Esophagus squamous epithelium (tissue), 5 donors: ENCODE results near the gene LMF1. TPM values are rescaled to one million over a fixed set of nuclear protein-coding genes. Genes with fewer than 3 reads are reported as not detected.

Experiments used
- DNase-seq: peaks from one replicate; lab custom pipeline; 2025; lab: John Stamatoyannopoulos, UW
- H3K27ac ChIP-seq, 4 donors: fragments of 200-600 bp; sonication (generic); one replicate each; pipeline ENCODE4 v1.5.1; 2016 to 2019; ENCODE audit warnings: mild to moderate bottlenecking in 1 of 4
- H3K27me3 ChIP-seq, 4 donors: fragments of 200-600 bp; sonication (generic); 1 replicate in 3 of 4; 2 replicates in 1 of 4; pipeline versions ENCODE4 v1.5.1 to v1.6.0; 2017 to 2021; ENCODE audit warnings: antibody characterized with exemption in 1 of 4
- H3K36me3 ChIP-seq, 3 donors: fragments of 200-600 bp; sonication (generic); one replicate each; pipeline ENCODE4 v1.5.1; 2016 to 2019
- H3K4me1 ChIP-seq, 3 donors: fragments of 200-600 bp; sonication (generic); one replicate each; pipeline ENCODE4 v1.5.1; 2017 to 2019
- H3K4me3 ChIP-seq, 4 donors: fragments of 200-600 bp; sonication (generic); 1 replicate in 3 of 4; 2 replicates in 1 of 4; pipeline ENCODE4 v1.5.1; 2016 to 2019; ENCODE audit warnings: mild to moderate bottlenecking in 2 of 4, moderate library complexity in 1 of 4
- H3K9me3 ChIP-seq, 3 donors: fragments of 200-600 bp; sonication (generic); one replicate each; pipeline ENCODE4 v1.5.1; 2016 to 2019
- CTCF ChIP-seq, 6 experiments: fragments of 450-650 bp in 4 of 6; fragments of 200-600 bp in 2 of 6; sonication (generic) in 2 of 6; IDR thresholded peaks; one replicate each; pipeline ENCODE4 v1.5.1; 2016 to 2019; ENCODE audit warnings: antibody characterized with exemption in 6 of 6, mild to moderate bottlenecking in 4 of 6, moderate library complexity in 4 of 6
- POLR2A ChIP-seq, 4 donors: fragments of 450-650 bp; IDR thresholded peaks; one replicate each; pipeline ENCODE4 v1.6.1; 2017; ENCODE audit warnings: antibody characterized with exemption in 4 of 4, mild to moderate bottlenecking in 4 of 4, moderate library complexity in 3 of 4
- WGBS, 2 donors: methylation state at CpG; one replicate each; pipeline ENCODE4 v1.1.5; 2018; 5-methylcytosine and 5-hydroxymethylcytosine counted together
- intact Hi-C: fragments of 100-400 bp; cut with DNase I; formaldehyde crosslinking; loops from one replicate; pipeline ENCODE4 v1.15.0; 2022
- total RNA-seq, 4 donors: library from RNA; depleted of rRNA; stranded (reverse); fragments of >200 nt; gene quantifications; one replicate each; pipeline ENCODE4 v1.1.0, GENCODE V29; 2016
- donor health status: DM: yes; HTN: yes; CAD: no.

LMF1 gene
- total RNA-seq, 4 donors from 2014 or later, result 13.3 to 34.4 (median 23.8) TPM

- intact Hi-C loops, result no loop called here
- 86 to 91% methylated on average over 8 to 19 of the region's 45 CpGs for WGBS, 2 donors
- H3K36me3 ChIP-seq, result peaks cover 0 to 81% (median 0%) of the 10 kb centered on the region in 3 donors
Measured at GRCh38 chr16:929227-930073, 41.3 kb downstream of the LMF1 start.

DNA sequence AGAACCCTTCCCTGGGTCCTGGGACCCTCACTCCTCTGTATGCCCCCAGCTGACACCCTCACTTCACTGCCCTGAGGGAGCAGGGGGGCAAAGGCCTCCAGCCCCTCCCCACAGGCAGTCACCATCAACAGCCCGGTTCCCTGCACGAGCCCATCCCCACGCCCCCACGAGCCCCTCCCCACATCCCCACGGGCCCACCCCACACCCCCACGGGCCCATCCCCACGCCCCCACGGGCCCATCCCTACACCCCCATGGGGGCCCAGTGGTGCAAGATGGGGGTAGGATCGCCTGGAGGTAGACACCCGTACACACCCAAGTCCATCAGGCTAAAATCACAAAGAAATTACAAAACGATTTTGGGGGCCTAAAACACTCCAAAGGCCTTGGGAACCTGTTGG lies 42.3 kb downstream of the LMF1 start:
- no peaks in the 10 kb centered on the region for H3K4me1 ChIP-seq
- TF ChIP-seq POLR2A (IDR thresholded peaks at IDR 0.05) (no peak), CTCF (IDR thresholded peaks at IDR 0.05) (no peak)
- H3K27me3 ChIP-seq, result no peaks in the 10 kb centered on the region
- H3K9me3 ChIP-seq, result no peaks in the 10 kb centered on the region
- intact Hi-C loops, result no loop called here
- no peak overlapping the region for H3K27ac ChIP-seq
- no peak overlapping the region for H3K4me3 ChIP-seq
- H3K36me3 ChIP-seq, result peaks cover 0 to 77% (median 0%) of the 10 kb centered on the region in 3 donors
- no peak for DNase-seq
- 40% methylated on average over 1 of the region's 11 CpGs; no CpG with 5 or more reads in 1 of the 2 donors for WGBS, 2 donors

More at GRCh38 chr16:929227-930073, 41.3 kb downstream of the LMF1 start:
- Histone ChIP-seq H3K27ac (no peak overlapping the region), H3K4me3 (no peak overlapping the region), H3K4me1 (no peaks in the 10 kb centered on the region), H3K9me3 (no peaks in the 10 kb centered on the region), H3K27me3 (no peaks in the 10 kb centered on the region)
- no peak for TF ChIP-seq CTCF (IDR thresholded peaks at IDR 0.05)
- TF ChIP-seq POLR2A (IDR thresholded peaks at IDR 0.05), result no peak
- DNase-seq, result no peak

- Histone ChIP-seq H3K4me1 (no peaks in the 10 kb centered on the region), H3K4me3 (no peak overlapping the region), H3K9me3 (no peaks in the 10 kb centered on the region), H3K27ac (no peak overlapping the region), H3K27me3 (no peaks in the 10 kb centered on the region), H3K36me3 (peaks cover 0 to 77% (median 0%) of the 10 kb centered on the region in 3 donors)
- no peak for TF ChIP-seq CTCF (IDR thresholded peaks at IDR 0.05)
- no peak for TF ChIP-seq POLR2A (IDR thresholded peaks at IDR 0.05)
- DNase-seq, result no peak
- intact Hi-C loops, result no loop called here
- 91 to 97% methylated on average over 6 to 14 of the region's 18 CpGs for WGBS, 2 donors
Measured at GRCh38 chr16:927931-928330, 42.9 kb downstream of the LMF1 start.

DNA sequence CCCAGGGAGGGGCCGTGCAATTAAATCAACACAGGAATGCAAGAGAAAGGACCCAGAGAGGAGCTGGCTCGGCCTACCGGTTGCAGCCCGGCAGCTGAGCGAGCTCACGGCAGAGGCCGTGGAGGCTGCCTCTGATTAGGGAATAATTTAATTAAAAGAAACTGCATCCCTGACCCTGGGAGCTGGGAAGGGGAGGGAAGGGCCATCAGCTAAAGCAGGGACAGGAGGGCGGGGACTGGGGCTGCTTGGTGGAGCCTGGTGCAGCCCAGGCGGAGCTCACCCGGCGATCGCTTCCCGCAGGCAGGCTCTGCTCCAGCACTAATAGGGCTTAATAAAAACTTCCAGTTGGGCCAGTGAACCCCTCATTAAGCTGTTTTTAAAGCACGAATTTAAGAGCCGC lies 43.4 kb downstream of the LMF1 start:
- intact Hi-C loops, result no loop called here

More for the DNA sequence above, 43.4 kb downstream of the LMF1 start:
- H3K9me3 ChIP-seq, result no peaks in the 10 kb centered on the region
- H3K36me3 ChIP-seq, result peaks cover 0 to 78% (median 0%) of the 10 kb centered on the region in 3 donors
- H3K4me3 ChIP-seq, result no peak overlapping the region
- H3K4me1 ChIP-seq, result no peaks in the 10 kb centered on the region
- 93 to 100% methylated on average over 4 to 8 of the region's 15 CpGs for WGBS, 2 donors
- H3K27ac ChIP-seq, result no peak overlapping the region
- no peaks in the 10 kb centered on the region for H3K27me3 ChIP-seq
- TF ChIP-seq POLR2A (IDR thresholded peaks at IDR 0.05), result no peak
- TF ChIP-seq CTCF (IDR thresholded peaks at IDR 0.05), result no peak
- no peak for DNase-seq
